ENCODE results near the gene MPDZ.

The MPDZ gene

DNA sequence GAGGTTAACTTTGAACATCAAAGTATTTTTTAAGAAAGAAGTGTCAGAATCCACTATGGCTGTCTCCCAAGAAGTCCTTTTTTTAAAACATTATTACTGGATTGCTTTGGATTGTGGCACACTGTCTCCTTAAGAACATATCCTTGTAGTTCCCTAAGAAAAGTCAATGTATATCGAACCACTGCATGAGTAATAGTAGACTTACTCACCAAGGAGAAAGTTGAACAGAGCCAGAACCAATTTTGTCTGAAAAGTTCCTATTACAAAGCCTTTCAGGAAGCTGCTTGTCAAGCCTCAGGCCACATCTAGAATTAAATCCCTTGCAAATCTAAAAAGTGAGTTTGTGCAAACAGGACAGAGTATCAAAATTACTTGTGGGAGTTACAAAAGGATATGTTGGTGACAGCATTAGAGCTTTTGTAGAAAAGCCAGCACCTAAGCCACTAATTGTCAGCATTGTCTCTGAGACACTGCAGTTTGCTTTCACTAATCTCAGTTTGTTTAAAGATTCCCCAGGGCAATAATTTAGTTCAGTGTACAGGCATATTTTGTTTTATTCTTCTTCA, 195.4 kb downstream of the MPDZ start:
- H3K9me3 Mint-ChIP-seq, result no peaks in the 10 kb centered on the region
- H3K27ac Mint-ChIP-seq, result no peak overlapping the region
- H3K4me1 Mint-ChIP-seq, result no peaks in the 10 kb centered on the region
- CTCF ChIA-PET, result no interaction called here
- no peak for DNase-seq
- no peaks in the 10 kb centered on the region for H3K27me3 Mint-ChIP-seq
- H3K36me3 Mint-ChIP-seq, result no peaks in the 10 kb centered on the region
- H3K4me3 Mint-ChIP-seq, result no peak overlapping the region

DNA sequence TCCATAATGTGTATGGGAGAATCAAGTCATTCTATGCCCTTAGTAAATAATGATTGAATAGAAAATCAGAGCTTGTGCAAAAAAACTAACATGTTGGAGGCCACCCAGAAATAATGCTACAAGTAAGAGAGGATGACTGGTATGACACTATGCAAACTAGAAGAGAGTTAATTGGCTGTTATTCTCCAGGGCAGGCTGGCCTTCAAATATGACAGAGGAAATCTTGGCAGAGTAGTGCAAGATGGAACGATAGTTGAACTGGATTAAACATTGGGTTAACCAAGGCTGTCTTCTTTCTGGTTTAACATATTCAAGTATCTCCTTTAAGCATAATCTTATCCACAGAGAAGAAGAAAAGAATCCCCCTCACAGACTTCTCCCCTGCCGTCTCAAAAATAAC, 196.1 kb downstream of the MPDZ start:
- CTCF ChIA-PET, result no interaction called here
- DNase-seq, result no peak
- no peaks in the 10 kb centered on the region for H3K9me3 Mint-ChIP-seq
- no peaks in the 10 kb centered on the region for H3K4me1 Mint-ChIP-seq
- no peak overlapping the region for H3K27ac Mint-ChIP-seq
- no peaks in the 10 kb centered on the region for H3K36me3 Mint-ChIP-seq
- H3K27me3 Mint-ChIP-seq, result no peaks in the 10 kb centered on the region
- no peak overlapping the region for H3K4me3 Mint-ChIP-seq

- CTCF ChIA-PET, result no interaction called here
- Mint-ChIP-seq H3K27ac (no peak overlapping the region), H3K36me3 (no peaks in the 10 kb centered on the region), H3K4me3 (no peak overlapping the region), H3K4me1 (no peaks in the 10 kb centered on the region), H3K9me3 (no peaks in the 10 kb centered on the region), H3K27me3 (no peaks in the 10 kb centered on the region)
- no peak for DNase-seq
These were observed 196.7 kb downstream of the MPDZ start for GRCh38 chr9:13082796-13083195.

DNA sequence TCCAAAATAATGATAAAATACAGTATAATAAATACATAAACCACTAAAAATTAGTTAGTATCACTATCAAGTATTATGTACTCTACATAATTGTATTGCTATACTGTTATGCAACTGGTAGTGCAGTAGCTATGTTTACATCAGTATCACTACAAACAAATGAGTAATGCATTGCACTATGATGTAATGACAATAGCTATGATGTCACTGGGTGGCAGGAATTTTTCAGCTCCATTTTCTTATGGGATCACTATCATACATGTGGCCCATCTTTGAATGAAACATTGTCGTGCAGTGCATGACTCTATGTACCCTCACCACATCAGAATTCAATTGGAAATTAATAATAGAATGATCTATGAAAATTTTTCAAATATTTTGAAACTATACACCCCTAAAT, 201.3 kb downstream of the MPDZ start:
- DNase-seq, result no peak
- Mint-ChIP-seq H3K9me3 (peaks cover 3% of the 10 kb centered on the region), H3K4me3 (no peak overlapping the region), H3K36me3 (no peaks in the 10 kb centered on the region), H3K4me1 (no peaks in the 10 kb centered on the region), H3K27ac (no peak overlapping the region), H3K27me3 (no peaks in the 10 kb centered on the region)
- CTCF ChIA-PET, result interaction anchor here (1.0 kb wide), 1 partner anchor 10 kb away, joined by 3 read pairs; no protein-coding TSS in a partner anchor

- Mint-ChIP-seq H3K4me1 (no peaks in the 10 kb centered on the region), H3K36me3 (no peaks in the 10 kb centered on the region), H3K9me3 (peaks cover 5% of the 10 kb centered on the region), H3K4me3 (no peak overlapping the region), H3K27ac (no peak overlapping the region), H3K27me3 (no peaks in the 10 kb centered on the region)
- no peak for DNase-seq
- CTCF ChIA-PET, result no interaction called here
These were observed 202.9 kb downstream of the MPDZ start for GRCh38 chr9:13076616-13077015.

DNA sequence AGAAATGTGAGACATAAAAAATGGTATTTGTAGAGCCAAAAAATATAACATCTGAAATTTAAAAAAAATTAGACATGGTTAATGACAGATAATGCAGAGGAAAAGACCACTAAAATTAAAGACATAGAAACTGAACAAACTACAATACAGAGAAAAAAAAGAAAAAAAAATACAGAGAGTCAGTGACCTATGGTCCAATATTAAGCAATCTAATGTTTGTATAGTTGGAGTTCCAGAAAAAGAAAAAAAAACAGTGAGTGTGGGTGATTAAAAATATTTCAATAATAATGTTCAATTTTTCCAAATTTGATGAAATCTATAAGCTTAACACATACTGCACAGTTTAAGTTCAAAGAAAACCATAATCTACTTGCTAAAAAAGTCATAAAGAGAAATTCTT, 207.6 kb downstream of the MPDZ start:
- CTCF ChIA-PET, result interaction anchor here (0.7 kb wide), 1 partner anchor 1077 kb away, joined by 3 read pairs; no protein-coding TSS in a partner anchor
- H3K9me3 Mint-ChIP-seq, result peaks cover 6% of the 10 kb centered on the region
- H3K27ac Mint-ChIP-seq, result no peak overlapping the region
- no peak for DNase-seq
- H3K4me3 Mint-ChIP-seq, result no peak overlapping the region
- H3K4me1 Mint-ChIP-seq, result no peaks in the 10 kb centered on the region
- no peaks in the 10 kb centered on the region for H3K36me3 Mint-ChIP-seq
- no peaks in the 10 kb centered on the region for H3K27me3 Mint-ChIP-seq

GRCh38 chr9:13070612-13071595, 208.6 kb downstream of the MPDZ start:
- Mint-ChIP-seq H3K9me3 (peaks cover 6% of the 10 kb centered on the region), H3K27me3 (no peaks in the 10 kb centered on the region), H3K4me3 (no peak overlapping the region), H3K27ac (no peak overlapping the region), H3K36me3 (no peaks in the 10 kb centered on the region), H3K4me1 (no peaks in the 10 kb centered on the region)
- no peak for DNase-seq
- CTCF ChIA-PET, result no interaction called here

DNA sequence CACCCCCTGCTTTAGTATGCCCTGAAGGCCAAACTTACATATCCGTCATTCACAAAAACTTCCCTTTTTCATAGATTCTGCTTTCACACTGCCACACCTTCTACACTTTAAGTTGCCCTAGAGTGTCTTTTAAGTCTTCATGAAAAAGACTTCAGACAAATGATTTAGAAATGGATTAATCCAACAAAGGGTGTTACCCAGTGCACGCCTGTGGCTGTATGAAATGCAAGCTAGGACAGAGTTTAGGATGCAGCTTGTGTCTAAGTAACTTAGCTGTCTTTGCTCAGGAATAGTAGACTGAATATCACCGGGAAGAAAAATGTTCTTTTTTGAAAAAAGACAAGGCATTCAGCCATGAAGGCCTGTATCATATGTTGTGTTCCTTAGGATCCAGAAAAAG, 210.0 kb downstream of the MPDZ start:
- no peak overlapping the region for H3K4me3 Mint-ChIP-seq
- CTCF ChIA-PET, result no interaction called here
- H3K27ac Mint-ChIP-seq, result no peak overlapping the region
- H3K9me3 Mint-ChIP-seq, result peaks cover 9% of the 10 kb centered on the region
- no peaks in the 10 kb centered on the region for H3K36me3 Mint-ChIP-seq
- no peaks in the 10 kb centered on the region for H3K27me3 Mint-ChIP-seq
- DNase-seq, result no peak
- no peaks in the 10 kb centered on the region for H3K4me1 Mint-ChIP-seq

DNA sequence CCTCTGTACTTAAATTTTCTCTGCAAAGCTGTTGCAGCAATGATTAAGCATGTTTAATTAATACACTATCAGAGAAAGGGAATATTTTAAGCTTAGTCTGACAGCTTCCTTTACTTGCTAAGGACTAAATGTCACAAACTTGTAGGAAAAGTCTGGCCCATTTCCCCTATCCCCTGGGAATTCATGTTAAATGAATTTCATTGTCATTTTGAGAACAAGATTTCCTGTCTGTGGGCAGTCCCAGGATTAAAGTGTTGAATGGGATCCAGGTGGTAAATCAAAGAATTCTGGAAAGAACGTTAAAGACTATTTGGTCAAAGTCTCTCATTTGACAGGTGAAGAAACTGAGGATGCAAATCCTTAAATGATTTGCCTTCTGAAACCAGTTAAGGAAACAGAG, 214.8 kb downstream of the MPDZ start:
- no peak overlapping the region for H3K4me3 Mint-ChIP-seq
- H3K27ac Mint-ChIP-seq, result no peak overlapping the region
- H3K4me1 Mint-ChIP-seq, result no peaks in the 10 kb centered on the region

DNA sequence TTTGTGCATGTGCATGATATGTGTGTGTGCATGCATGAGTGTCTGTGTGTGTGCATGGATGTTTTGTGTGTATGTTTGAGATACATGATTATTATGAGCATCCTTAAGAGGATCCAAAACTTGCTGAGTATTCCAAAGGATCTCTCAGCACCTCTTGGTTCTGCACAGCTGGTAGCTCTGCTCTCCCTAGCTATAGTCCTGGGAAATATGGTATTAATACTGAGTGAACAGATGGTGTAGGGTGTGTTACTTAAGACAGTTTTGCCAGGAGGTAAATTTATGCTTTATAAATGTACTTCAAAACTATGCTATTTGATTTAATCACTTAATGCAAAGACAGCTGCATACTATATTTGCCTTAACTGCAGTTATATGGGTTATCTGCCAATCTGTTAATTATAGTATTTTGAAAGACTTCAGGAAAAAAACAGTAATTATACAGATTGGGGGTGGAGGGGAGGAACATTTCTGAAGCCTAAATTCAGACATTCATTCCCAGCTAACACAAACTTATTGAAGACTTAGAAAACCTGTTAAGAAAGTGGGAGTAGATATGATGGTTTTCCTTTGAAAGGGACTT, 215.5 kb downstream of the MPDZ start:
- no peak overlapping the region for H3K27ac Mint-ChIP-seq
- CTCF ChIA-PET, result no interaction called here
- H3K4me3 Mint-ChIP-seq, result no peak overlapping the region
- DNase-seq, result no peak
- H3K36me3 Mint-ChIP-seq, result no peaks in the 10 kb centered on the region
- no peaks in the 10 kb centered on the region for H3K27me3 Mint-ChIP-seq
- H3K4me1 Mint-ChIP-seq, result no peaks in the 10 kb centered on the region
- peaks cover 11% of the 10 kb centered on the region for H3K9me3 Mint-ChIP-seq

More for the DNA sequence above, 214.8 kb downstream of the MPDZ start:
- Mint-ChIP-seq H3K36me3 (no peaks in the 10 kb centered on the region), H3K9me3 (peaks cover 11% of the 10 kb centered on the region), H3K27me3 (no peaks in the 10 kb centered on the region)
- CTCF ChIA-PET, result no interaction called here
- no peak for DNase-seq

DNA sequence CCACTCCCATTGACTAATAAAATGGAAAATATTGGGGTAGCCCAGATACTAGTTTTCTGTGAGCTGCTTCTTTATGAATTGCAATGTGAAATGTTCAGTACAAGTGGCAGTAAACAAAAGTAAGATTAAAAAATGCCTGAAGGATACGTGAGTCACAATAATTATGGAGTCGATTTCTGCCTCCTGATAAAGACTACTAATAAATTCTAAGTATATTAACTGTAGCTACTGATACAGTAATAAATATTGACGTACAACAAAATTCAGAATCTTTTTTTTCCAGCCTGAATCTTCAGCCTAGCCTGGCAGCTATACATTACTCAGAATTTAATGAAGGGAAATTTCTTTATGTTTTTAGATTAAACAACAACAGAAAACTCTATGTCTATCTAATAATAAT, 218.1 kb downstream of the MPDZ start:
- CTCF ChIA-PET, result no interaction called here
- no peaks in the 10 kb centered on the region for H3K4me1 Mint-ChIP-seq
- H3K27me3 Mint-ChIP-seq, result no peaks in the 10 kb centered on the region
- no peak overlapping the region for H3K4me3 Mint-ChIP-seq
- no peak overlapping the region for H3K27ac Mint-ChIP-seq
- DNase-seq, result no peak
- H3K9me3 Mint-ChIP-seq, result peaks cover 11% of the 10 kb centered on the region
- no peaks in the 10 kb centered on the region for H3K36me3 Mint-ChIP-seq

All from activated naive CD4-positive, alpha-beta T cell treated with anti-CD3 and anti-CD28 coated beads, Interleukin-2, amount 10 ng/mL, durations not matched to agents 7 days and 5 days (primary cell).